ENCODE data around the gene CKS2. TPM values are rescaled to one million over a fixed set of nuclear protein-coding genes. Genes with fewer than 3 reads are reported as not detected.

Gene CKS2
- total and polyA plus RNA-seq, 2 experiments from 2014 or later: 512 to 1,783 TPM

DNA sequence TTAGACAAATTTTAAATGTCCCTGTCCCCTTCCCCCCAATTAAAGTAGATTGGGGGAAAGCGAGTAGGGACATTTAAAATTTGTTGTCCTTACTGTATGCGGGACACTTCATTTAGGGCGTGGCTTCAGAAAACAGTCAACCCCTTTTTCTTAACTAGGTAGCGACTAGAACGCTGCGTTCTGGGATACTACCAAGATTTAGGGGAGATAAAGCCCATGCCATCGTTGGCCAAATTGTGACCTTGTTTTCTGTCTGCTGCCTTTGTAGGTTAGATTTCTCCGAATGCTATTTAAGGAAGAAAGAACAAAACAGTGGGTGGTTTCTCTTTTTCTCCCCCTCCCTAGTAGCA is 1.2 kb downstream of the CKS2 start (continued):
- TF ChIP-seq ZNF462 (CRISPR knock-in tag; IDR thresholded peaks at IDR 0.05): no peak
- TF ChIP-seq ZNF331 (CRISPR knock-in tag; IDR thresholded peaks at IDR 0.05; ENCODE audit: low read depth): no peak

- Histone ChIP-seq H3K36me3 (ENCODE audit: insufficient read depth) (peaks cover 33% of the 10 kb centered on the region), H3K9me2 (ENCODE audit: insufficient read depth) (no peaks in the 10 kb centered on the region), H3K4me3 (peak overlapping the region; percentile 95), H3F3A (replicated peaks; ENCODE audit: low read depth) (peaks cover 30% of the 10 kb centered on the region), H3K79me2 (replicated peaks; ENCODE audit: insufficient read depth) (peaks cover 71% of the 10 kb centered on the region), H4K20me1 (replicated peaks; ENCODE audit: insufficient read depth) (peaks cover 29% of the 10 kb centered on the region), H3K4me2 (peak overlapping the region; percentile 87), H2AFZ (no peak overlapping the region), H3K4me1 (ENCODE audit: insufficient read depth) (peaks cover 23% of the 10 kb centered on the region), H3K27me3 (ENCODE audit: insufficient read depth) (no peaks in the 10 kb centered on the region), H3K27ac (ENCODE audit: low read depth) (peak overlapping the region; percentile 57; the same call in 1 of the 2 replicates)
- Mint-ChIP-seq H3K4me3 (peak overlapping the region; percentile 94), H3K4me1 (peaks cover 39% of the 10 kb centered on the region), H3K36me3 (ENCODE audit: low read depth) (peaks cover 62% of the 10 kb centered on the region), H3K27me3 (ENCODE audit: insufficient read depth, low read depth, poor library complexity) (peaks cover 18% of the 10 kb centered on the region), H3K27ac (peak overlapping the region; percentile 80), H3K9me3 (peaks cover 5% of the 10 kb centered on the region; the same call in 1 of the 3 replicates)
- DNase-seq (ENCODE audit: low spot score) (no peak), ATAC-seq (no peak)
- TF ChIP-seq EZH2 (IDR thresholded peaks at IDR 0.05; ENCODE audit: low read depth, unreplicated experiment) (no peak), NANOG (IDR thresholded peaks at IDR 0.05; ENCODE audit: borderline replicate concordance) (no peak), POLR2AphosphoS5 (IDR thresholded peaks at IDR 0.05; ENCODE audit: low read depth) (no peak), JUNB (IDR thresholded peaks at IDR 0.05; ENCODE audit: unreplicated experiment) (no peak)
- TF ChIP-seq, protein P1, sequence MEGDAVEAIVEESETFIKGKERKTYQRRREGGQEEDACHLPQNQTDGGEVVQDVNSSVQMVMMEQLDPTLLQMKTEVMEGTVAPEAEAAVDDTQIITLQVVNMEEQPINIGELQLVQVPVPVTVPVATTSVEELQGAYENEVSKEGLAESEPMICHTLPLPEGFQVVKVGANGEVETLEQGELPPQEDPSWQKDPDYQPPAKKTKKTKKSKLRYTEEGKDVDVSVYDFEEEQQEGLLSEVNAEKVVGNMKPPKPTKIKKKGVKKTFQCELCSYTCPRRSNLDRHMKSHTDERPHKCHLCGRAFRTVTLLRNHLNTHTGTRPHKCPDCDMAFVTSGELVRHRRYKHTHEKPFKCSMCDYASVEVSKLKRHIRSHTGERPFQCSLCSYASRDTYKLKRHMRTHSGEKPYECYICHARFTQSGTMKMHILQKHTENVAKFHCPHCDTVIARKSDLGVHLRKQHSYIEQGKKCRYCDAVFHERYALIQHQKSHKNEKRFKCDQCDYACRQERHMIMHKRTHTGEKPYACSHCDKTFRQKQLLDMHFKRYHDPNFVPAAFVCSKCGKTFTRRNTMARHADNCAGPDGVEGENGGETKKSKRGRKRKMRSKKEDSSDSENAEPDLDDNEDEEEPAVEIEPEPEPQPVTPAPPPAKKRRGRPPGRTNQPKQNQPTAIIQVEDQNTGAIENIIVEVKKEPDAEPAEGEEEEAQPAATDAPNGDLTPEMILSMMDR (conservative IDR thresholded peaks at IDR 0.05; ENCODE audit: low read depth in 2 of 2): no peak
- TF ChIP-seq, protein P2, sequence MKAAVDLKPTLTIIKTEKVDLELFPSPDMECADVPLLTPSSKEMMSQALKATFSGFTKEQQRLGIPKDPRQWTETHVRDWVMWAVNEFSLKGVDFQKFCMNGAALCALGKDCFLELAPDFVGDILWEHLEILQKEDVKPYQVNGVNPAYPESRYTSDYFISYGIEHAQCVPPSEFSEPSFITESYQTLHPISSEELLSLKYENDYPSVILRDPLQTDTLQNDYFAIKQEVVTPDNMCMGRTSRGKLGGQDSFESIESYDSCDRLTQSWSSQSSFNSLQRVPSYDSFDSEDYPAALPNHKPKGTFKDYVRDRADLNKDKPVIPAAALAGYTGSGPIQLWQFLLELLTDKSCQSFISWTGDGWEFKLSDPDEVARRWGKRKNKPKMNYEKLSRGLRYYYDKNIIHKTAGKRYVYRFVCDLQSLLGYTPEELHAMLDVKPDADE (IDR thresholded peaks at IDR 0.05): no peak
Observed at GRCh38 chr9:89313842-89314241, 2.8 kb downstream of the CKS2 start.
